PC-9 (cell line): ENCODE data around the gene NELFCD.

Source experiments
- EZH2 ChIP-seq: fragments of 200-600 bp; sonication (generic); IDR thresholded peaks from 2 replicates; pipeline ENCODE4 v1.8.0; 2017; ENCODE audit warnings: antibody characterized with exemption, low read depth
- TF ChIP-seq, protein P1 (sequence below): fragments of 200-600 bp; sonication (generic); conservative IDR thresholded peaks from 2 replicates; pipeline ENCODE4 v1.6.1; 2017; ENCODE audit warnings: mixed run types, antibody characterized with exemption, mild to moderate bottlenecking, moderate library complexity

DNA sequence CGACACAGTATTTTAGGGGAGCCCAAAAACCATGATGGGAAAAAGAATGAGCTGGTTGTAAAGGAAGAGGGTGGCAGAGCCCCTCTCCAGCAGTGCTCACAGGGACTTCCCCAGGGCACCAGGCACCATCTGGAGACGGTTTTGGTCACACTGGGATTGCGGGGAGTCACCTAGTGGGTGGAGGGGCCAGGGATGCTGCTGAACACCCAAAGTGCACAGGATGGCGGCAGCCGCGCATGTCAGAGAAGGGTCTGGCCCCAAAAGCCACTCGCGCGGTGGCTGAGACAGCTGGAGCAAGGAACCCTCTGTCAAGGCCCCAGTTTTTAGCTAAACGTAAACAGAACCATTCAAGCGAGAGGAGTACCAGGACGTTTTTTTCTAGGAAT is 15.2 kb downstream of the NELFCD start:
- TF ChIP-seq EZH2 = no peak
- TF ChIP-seq, protein P1, sequence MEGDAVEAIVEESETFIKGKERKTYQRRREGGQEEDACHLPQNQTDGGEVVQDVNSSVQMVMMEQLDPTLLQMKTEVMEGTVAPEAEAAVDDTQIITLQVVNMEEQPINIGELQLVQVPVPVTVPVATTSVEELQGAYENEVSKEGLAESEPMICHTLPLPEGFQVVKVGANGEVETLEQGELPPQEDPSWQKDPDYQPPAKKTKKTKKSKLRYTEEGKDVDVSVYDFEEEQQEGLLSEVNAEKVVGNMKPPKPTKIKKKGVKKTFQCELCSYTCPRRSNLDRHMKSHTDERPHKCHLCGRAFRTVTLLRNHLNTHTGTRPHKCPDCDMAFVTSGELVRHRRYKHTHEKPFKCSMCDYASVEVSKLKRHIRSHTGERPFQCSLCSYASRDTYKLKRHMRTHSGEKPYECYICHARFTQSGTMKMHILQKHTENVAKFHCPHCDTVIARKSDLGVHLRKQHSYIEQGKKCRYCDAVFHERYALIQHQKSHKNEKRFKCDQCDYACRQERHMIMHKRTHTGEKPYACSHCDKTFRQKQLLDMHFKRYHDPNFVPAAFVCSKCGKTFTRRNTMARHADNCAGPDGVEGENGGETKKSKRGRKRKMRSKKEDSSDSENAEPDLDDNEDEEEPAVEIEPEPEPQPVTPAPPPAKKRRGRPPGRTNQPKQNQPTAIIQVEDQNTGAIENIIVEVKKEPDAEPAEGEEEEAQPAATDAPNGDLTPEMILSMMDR = no peak
